NCI-H1092 treated with DMSO at 0.1 percent for 48 hours (cell line): ENCODE data around the gene PPP6R2.
"Not testable (repeated sequence)": the region's sequence is repeated elsewhere in the genome, so short reads cannot be mapped to it uniquely, and the experiment has no call there.

Source experiments
- DNase-seq: peaks from one replicate; lab custom pipeline; 2025; lab: John Stamatoyannopoulos, UW

The PPP6R2 gene

DNA sequence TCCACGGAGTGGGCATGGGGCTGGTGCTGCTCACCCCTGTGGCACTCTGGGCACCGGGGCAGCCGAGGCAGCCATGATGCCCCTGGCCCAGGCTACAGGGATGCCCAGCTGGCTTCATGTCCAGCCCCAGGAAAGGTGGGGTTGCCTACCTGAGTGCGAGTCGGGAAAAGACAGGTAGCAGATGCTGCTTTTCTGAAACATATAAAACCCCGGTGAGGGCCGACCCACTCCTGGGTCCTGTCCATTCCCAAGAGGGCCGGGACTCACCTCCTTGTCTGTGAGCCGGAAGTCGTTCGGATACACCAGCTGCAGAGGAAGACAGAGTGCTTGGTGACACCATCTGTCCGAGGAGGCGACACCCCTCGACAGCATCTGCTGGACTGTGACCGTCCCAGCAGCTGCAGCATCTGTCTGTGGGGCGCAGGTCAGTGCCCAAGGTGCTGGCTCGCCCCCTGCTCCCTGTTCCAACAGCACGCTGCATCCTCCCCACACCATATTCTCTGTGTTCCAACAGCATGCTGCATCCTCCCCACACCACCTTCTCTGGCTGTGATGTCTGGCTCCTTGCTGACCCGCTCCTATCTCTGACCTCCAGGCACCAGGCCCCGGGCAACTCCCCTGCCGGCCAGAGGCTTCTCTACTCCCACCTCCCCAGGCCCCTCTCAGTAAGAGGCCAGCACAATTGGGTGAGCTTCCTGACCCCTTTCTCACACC is 24.3 kb upstream of the PPP6R2 start:
- no peak for DNase-seq

DNA sequence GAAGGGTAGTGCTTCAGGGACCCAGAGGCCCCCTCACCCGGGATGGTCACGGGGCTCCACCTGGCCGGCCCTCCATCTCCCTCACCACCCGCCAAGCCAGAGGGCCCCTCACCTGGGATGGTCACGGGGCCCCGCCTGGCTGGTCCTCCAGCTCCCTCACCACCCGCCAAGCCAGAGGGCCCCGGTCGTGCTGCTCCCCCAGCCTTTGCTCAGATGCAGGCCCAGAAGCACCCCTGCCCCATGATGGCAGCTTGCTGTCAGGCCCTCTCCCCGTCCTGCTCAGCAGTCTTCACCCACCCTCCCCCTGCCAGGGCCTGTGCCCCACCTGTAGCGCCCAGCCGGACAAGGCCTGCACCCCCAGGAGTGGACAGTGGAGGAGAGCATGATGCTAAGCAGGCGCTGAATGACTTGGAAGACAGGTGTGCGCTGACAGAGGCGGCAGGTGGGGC is 23.6 kb upstream of the PPP6R2 start:
- no peak for DNase-seq

DNA sequence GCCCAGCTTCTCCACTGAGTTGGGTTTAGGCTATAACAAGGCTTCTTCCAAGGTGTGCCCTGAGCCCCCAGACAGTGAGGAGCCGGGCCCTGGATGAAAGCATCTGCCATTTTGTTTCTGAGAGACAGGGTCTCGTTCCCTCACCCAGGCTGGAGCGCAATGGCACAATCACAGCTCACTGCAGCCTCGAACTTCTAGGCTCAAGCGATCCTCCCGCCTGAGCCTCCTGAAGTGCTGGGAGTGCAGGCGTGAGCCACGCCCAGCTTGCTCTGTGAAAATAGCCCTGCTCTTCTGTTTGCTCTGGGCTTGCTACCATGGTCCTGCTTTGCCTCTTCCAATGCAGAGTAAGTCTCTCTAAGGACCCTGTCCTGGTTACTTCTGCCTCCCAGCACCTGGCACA is 23.0 kb upstream of the PPP6R2 start:
- DNase-seq = no peak

DNA sequence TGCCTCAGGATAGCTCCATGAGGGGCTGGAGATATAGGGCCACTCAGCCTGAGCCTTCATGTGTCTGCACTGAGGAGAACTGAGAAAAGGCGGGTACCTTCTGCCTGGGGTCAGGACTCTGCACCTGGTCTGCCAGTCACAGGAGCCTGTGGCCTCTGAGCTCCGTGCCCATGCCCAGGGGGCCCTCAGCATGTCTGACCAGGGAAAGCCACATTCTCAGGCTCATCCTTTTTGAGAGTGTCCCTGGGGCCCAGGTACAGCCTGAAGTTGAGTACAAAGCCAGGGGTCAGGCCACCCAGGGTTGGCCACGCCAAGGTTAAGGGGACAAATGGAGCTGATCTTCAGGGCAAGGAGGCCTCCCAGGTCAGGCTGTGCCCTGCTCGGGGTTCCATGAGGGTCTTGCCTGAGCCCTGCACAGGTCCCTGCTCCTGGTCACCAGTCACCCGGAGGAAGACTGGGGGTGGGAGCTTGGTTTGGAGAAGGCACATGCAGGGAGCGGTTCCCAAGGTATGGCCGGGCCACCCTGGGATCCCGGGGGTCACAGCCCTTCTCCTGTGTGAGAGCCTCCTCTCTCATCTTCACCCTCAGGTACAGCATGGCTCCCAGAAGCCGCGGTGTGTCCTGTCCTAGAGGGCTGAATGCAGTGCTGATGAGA is 22.3 kb upstream of the PPP6R2 start:
- DNase-seq = no peak

DNA sequence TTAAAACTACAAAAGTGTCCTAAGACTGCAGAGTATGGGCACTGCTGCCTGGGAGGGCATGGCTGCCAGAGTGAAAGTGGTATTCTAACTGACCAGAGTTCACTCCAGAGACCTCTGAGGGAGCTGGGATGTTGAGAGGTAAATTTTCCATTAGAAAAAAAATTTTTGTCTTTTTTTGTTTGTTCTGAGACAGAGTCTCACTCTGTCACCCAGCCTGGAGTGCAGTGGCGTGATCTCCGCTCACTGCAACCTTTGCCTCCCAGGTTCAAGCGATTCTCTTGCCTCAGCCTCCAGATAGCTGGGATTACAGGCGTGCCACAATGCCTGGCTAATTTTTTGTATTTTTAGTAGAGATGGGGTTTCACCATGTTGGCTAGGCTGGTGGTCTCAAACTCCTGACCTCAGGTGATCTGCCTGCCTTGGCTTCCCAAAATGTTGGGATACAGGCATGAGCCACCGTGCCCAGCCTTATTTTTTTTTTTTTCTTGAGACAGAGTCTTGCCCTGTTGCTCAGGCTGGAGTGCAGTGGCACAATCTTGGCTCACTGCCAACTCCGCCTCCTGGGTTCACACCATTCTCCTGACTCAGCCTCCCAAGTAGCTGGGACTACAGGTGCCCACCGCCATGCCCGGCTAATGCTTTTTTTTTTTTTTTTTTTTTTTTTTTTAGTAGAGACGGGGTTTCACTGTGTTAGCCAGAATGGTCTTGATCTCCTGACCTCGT is 20.6 kb upstream of the PPP6R2 start:
- not testable (repeated sequence) for DNase-seq

DNA sequence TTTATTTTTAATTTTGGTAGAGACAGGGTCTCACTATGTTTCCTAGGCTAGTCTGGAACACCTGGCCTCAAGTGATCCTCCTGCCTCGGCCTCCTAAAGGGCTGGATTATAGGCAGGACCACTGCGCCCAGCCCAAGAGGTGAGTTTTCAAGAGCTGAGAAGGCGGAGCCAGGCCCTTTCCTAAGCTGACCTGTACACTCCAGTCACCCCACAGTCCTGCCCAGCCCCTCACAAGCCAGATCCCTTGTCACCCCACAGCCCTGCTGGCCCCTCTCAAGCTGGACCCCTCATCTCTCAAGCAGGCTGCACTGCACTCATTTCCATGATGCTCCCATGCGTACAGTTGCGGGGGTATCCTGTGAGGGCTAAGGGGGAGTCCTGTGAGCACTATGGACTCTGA is 19.2 kb upstream of the PPP6R2 start:
- no peak for DNase-seq

DNA sequence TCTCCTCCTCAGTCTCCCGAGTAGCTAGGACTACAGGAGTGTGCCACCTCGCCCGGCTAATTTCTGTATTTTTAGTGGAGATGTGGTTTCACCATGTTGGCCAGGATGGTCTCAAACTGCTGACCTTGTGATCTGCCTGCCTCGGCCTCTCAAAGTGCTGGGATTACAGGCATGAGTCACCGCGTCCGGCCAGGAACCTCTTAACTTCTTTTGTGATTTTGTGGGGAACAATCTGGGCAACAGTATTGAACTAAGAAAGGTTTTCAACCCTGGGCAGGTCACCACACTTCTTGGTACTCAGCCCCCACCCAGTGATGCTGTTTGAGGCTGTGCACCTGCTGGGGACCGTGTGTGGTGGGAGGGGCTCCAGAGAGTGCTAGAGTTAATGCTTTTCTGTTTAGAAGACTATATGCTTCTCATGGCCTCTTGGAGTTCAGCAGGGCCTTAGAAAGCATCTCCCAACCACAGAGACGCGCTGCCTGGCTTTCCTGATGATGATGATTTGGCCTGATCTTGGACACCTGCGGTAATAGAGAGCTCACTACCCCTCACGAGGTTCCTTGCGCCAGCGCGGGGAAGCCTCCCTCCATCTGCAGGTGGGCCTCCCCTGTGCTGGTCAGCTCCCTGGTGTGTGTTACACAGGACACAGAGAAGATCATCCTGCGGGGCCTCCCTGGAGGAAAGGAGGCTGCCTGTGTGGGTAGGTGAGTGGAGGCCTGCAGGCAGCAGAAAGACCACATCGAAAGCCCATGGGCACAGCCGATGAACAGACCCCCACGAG is 17.5 kb upstream of the PPP6R2 start:
- no peak for DNase-seq

DNA sequence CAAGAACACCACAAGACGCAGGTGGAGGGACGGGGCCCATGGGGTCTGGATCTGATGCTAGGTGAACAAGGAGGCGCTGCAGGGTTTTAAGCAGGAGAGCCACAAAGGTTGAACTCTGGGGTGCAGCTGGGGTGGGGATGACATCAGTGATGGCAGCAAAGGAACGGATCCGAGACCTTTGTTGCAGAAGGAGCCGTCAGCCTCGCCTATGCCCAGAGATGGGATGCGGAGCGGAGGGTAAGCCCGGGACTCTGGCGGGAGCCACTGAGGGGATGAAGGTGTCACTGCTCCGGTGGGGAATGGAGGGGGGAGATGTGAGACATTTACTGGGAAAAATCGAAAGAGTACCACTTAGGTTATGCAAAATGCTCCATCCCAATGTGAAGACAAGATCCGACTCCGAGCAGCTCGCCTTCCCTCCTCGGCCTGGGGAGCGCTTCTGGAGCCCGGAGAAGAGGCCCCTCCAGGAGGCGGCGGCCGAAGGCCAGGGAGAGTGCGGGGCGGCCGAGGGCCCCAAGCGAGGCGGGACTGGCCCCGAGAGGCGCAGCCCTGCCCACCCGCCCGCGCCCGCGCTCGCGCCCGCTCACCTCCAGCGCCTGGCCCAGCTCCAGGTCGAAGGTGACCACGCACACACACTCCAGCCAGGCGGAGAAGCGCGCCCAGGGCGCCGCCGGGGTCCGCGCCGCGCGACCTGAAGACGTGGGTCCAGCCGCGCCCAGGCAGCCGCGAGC is 16.7 kb upstream of the PPP6R2 start:
- DNase-seq = no peak

DNA sequence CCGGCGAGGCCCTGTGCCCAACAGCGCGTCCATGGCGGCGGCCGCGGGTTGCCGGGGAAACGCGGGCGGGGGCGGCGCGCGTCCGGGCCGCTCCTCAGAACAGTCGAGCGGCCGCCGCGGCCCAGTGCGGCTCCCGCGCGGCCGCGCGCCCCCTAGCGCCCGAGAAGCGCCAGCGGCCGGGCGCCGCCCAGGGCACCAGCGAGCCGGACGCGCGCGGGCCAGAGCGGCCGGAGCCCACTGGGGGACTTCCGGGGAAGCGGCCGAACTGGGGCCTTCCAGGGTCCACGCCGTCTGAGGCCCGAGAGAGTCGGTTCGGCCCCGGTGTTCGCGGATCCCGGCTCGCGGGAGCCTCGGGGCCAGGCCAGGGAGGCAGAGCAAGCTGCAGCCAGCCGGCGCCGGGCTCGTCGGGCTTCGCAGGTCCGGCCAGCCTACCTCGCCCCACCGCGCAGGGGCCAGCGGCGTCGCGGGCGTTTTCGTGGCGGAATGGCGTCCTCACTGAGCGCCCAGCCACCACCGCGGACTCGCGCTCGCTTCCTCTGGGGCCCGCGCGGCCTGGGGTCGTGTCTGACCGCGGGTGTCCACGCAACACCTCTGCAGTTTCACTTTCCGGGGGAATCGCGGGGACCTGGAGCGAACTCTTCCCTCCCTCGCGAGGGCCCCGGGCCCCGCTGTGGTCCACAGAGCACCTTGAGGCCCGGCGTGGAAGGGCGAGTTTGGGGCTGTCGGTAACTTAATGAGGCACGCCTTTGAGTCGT is 16.0 kb upstream of the PPP6R2 start, which contains the start of gene DENND6B:
DENND6B (minus strand) TSS at position 57 of the 755 bp plus-strand sequence; CDS start at position 33, 24 bp downstream.
- peak; percentile 30 for DNase-seq

DNA sequence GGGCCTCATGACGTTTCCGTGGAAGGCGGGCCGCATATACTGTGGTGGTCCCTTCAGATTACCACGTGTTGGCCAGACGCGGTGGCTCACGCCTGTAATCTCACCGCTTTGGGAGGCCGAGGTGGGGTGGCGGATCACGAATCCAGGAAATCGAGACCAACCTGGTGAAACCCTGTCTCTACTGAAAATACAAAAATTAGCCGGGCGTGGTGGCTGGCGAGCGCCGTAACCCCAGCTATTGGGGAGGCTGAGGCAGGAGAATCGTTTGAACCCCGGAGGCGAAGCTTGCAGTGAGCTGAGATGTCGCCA is 15.5 kb upstream of the PPP6R2 start:
- DNase-seq = no peak

DNA sequence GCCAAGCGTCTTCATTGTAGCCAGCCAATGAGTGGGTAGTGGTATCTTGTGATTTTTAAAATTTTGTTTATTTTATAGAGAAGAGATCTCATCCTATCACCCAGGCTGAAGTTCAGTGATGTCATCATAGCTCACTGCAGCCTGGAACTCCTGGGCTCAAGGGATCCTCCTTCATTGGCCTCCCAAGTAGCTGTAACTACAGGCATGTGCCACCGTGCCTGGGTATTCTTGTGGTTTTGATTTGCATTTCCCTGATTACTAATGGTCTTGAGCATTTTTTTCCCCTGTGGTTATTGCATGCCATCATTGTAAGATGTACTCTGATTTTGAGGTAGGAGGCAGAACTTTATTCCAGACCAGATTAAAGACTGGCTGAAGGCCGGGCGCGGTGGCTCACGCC is 13.9 kb upstream of the PPP6R2 start:
- no peak for DNase-seq

DNA sequence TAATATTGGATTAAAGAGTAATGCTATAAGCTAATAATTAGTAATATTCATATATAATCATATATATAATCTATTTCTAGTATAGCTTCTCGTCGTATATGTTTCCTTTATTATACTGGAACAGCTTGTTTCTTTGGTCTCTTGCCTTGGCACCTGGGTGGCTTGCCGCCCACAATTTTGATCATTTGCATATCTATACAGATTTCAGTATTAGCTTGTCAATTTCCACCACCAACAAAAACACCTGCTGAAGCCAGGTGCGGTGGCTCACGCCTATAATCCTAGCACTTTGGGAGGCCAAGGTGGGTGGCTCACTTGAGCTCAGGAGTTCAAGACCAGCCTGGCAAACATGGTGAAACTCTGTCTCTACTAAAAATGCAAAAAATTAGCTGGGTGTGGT is 8.7 kb upstream of the PPP6R2 start:
- not testable (repeated sequence) for DNase-seq

DNA sequence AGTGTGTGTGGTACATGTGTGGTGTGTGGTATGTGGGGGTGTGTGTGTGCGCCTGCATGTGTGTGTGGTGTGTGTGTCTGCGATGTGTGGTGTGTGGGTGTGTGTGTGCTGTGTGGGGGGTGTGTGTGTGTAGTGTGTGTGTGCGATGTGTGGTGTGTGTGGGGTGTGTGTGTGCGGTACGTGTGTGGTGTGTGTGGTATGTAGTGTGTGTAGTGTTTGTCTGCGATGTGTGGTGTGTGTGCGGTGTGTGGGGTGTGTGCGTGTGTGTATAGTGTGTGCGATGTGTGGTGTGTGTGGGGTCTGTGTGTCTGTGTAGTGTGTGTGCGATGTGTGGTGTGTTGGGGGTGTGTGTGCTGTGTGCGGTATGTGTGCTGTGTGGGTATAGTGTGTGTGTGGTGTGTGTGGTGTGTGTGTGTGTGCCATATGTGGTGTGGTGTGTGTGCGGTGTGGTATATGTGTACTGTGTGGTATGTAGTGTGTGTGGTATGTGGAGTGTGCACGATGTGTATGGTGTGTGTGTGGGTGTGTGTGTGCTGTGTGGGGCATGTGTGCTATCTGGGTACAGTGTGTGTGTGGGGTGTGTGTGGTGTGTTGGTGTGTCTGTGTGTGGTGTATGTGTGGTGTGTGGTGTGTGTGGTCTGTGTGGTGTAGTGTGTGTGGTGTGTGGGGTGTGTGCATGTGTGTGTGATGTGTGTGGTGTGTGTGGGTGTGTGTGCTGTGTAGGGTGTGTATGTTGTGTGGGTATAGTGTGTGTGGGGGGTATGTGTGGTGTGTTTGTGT is 5.7 kb upstream of the PPP6R2 start:
- DNase-seq = no peak

DNA sequence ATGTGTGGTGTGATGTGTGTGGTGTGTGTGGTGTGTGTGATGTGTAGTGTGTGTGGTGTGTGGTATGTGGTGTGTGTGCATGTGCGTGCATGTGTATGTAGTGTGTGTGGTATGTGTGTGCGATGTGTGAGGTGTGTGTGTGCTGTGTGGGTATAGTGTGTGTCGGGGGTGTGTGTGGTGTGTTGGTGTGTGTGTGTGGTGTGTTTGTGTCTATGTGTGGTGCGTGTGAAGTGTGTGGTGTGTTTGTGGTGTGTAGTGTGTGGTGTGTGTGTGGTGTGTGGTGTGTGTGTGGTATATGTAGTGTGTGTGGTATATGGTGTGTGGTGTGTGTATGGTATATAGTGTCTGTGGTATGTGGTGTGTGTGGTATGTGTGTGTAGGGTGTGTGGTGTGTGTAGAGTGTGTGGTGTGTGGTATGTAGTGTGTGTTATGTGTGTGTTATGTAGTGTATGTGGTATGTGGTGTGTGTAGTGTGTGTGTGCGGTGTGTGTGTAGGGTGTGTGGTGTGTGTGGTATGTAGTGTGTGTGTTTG is 5.0 kb upstream of the PPP6R2 start:
- no peak for DNase-seq

DNA sequence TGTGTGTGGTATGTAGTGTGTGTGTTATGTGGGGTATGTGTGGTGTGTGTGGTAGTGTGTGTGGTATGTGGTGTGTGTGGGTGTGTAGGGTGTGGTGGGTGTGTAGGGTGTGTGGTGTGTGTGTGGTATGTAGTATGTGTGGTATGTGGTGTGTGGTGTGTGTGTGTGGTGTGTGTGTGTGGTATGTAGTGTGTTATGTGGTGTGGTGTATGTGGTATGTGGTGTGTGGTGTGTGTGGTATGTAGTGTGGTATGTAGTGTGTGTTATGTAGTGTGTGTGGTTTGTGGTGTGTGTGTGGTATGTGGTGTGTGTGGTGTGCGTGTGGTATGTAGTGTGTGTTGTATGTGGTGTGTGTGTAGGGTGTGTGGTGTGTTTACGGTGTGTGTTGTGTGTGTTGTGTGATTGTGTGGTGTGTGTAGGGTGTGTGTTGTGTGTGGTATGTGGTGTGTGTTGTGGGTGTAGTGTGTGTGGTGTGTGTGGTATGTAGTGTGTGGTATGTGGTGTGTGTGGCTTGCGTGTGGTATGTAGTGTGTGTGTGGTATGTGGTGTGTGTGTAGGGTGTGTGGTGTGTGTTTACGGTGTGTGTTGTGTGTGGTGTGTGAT is 4.2 kb upstream of the PPP6R2 start:
- no peak for DNase-seq

DNA sequence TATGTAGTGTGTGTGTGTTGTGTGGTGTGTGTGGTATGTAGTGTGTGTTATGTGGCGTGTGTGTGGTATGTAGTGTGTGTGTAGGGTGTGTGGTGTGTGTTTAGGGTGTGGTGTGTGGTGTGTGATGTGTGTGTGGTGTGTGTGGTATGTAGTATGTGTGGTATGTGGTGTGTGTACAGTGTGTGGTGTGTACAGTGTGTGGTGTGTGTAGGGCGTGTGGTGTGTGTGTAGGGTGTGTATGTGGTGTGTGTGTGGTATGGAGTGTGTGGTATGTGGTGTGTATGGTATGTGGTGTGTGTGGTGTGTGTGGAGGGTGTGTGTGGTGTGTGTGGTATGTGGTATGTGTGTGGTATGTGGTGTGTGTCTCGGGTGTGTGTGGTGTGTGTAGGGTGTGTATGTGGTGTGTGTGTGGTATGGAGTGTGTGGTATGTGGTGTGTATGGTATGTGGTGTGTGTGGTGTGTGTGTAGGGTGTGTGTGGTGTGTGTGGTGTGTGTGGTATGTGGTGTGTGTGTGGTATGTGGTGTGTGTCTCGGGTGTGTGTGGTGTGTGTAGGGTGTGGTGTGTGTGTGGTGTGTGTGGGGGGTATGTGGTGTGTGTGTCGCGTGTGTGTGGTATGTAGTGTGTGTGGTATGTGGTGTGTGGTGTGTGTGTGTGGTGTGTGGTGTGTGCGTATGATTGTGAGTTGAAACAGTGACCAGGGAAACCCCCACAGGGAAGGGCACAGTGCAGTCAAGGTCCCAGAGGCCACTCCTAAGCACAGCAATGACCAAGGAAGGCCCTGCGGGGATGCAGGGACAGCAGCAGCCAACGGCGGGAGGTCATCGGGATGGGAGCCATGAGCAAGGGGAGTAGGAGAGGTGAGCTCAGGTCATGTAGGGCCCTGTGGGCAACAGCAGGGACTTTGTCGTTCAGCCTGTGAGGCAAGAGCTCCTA is 2.9 kb upstream of the PPP6R2 start:
- DNase-seq = no peak

DNA sequence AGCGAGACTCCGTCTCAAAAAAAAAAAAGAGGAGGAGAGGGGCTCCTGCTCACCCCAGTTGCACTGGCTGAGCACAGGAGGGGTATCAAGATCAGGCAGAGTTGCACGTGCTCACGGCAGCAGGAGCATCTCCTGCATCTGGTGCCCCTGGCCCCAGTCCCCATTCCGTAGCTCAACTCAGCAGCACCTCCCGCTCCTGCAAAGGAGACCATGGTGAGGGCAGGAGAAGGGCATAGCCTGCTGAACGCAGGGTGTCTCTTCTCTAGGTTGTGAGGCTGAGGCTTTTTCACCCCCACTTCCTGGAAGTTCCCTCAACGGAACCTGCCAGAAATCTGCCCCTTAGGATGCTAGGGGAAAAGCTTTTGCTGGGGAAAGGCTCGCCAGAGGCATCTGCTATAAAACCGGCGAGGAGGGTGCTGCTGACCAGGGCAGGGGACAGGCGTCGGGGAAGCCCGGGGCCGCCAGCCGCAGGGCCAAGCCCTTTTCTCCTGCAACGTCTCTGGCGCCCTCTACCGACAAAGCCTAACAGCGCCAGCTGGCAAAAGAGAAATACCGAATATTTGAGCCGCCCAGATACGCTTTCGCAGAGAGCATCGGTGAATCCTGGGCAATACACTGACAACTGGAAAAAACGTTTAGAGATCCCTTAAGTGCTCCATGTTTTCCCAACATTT is 1.0 kb upstream of the PPP6R2 start:
- peak; percentile 61 for DNase-seq

DNA sequence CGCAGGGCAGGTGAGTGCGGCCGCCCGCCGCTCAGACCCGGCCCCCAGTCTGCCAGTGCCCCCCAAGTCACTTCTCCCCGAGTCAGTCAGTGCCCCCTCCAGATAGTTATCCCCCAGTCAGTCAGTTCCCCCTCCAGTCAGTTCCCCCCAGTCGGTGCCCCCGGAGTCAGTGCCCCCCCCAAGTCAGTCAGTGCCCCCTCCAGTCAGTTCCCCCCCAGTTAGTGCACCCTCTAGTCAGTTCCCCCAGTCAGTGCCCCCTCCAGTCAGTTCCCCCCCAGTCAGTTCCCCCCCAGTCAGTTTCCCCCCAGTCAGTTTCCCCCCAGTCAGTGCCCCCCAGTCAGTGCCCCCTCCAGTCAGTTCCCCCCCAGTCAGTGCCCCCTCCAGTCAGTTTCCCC is 411 bp downstream of the PPP6R2 start:
- no peak for DNase-seq
